HG03575 (cell line): ENCODE data around the gene ATP6V0D1.

ENCODE experiments used
- ATAC-seq: cut with Tn5 transposase; IDR thresholded peaks from one replicate; pipeline ENCODE4 v1.9.1; 2021; ENCODE audit not compliant: unreplicated experiment, insufficient number of reproducible peaks, low FRiP score; ENCODE audit errors: extremely low read depth

The ATP6V0D1 gene

DNA sequence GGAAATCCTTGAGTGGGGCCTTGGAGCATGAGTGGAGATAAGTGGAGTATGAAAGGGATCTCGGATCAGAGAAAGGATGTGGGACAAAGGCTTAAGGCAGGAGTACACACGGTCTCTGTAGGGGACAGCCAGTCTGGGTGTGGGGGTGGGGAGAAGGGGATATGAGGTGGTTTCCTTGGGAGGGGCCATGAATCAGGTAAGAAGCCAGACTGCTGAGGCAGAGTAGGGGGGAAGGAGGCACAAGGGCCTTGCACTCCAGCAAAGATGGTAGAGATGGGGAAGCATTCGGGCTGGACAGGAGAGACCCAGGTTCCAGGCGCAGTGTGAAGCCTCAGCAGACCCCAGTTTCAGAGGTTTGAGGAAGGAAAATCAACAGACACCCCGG, 48.5 kb downstream of the ATP6V0D1 start:
- ATAC-seq = no peak

DNA sequence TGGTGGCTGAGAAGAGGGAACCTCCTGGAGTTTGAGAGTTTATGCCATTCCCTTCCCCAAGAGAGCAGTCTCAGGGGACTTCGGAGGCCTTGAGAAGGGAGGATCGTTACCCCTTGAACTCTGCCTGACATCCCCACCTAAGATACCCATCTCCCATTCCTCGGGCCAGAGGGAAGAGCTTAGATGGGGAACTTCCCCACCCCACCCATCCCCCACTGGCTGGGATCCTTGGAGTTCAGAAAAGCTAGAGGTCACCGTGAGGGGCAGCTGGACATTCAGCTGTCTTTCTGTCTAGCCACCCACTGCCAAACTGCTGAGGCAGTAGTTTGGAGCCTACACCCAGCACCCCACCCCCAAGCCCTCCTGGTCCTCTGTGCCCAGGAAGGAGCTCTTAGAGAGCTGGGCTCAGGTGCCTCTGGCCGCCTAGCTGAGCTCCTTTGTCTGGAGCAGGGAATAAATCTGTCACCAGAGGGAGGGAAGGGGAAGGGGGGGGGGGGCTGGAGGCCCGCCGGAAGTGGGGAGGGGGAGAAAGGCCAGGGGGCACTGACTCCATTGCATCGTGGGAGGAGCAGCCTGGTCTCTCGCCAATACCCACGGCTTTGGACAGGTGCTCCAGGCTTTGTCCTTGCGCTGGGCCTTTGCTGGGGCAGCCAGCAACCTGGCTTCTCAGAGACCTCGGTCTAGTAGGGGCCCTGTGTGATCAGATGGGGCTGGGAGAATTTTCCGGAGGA, 49.0 kb downstream of the ATP6V0D1 start:
- no peak for ATAC-seq

GRCh38 chr16:67430977-67431774, 49.8 kb downstream of the ATP6V0D1 start, which contains the start of gene HSD11B2:
Gene HSD11B2 (plus strand): TSS chr16:67431121. CDS start chr16:67431249, 128 bp downstream.
- no peak for ATAC-seq

DNA sequence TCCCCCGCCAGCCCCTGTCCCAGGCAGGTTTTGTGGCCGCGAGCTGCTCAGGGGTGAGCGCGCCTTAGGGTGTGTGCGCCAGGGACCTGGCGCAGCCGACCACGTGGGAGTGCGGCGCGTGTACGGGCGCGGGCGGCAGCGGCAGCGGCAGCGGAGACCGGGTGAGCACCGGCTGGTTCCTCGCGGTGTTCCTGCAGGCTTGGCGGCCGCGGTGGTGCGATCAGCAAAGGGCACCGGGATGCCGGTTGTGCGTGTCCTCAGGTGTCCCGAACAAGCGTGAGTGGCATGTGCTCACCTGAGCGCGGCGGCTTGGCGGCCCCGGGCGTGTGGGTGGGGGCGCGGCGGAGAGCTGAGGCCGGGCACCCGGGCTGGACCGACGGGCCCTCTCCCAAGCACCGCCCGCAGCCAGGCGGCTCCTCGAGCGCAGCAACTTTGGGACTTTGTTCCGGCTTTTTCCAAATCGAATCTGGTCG, 50.4 kb downstream of the ATP6V0D1 start:
- no peak for ATAC-seq

DNA sequence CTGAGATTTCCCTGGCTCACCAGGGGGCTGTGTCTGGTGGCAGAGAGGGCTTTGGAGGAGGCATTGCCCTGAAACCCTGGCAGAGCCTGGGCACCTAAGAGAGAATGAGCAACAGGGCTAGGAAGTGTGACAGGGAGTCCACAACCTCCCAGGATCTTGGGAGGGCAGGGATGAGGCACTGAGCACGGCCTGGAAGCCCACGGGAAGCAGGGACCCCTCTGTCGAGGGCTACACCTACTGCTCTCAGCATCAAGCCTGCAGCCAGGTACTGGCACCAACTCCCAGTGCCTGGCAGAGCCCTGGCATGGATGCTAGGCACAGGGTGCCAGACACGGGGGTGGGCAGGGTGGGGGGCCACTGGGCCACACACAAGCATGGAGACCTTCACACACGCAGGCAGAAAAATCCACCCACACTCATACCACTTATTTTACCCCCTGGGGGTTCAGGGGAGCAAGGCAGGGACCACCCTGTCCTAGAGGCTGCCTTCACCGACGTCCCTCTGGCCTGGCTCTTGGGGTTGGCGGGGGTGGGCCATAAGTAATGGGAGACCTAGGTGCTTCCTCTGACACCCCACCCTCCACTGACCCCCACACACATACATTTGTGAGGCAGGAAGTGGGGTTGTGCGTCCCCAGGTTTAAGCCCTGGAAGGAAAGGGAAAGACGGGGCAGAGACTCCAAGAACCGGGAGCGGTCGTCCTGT, 51.0 kb downstream of the ATP6V0D1 start:
- ATAC-seq = no peak

GRCh38 chr16:67429053-67429798, 51.7 kb downstream of the ATP6V0D1 start:
- ATAC-seq = no peak

DNA sequence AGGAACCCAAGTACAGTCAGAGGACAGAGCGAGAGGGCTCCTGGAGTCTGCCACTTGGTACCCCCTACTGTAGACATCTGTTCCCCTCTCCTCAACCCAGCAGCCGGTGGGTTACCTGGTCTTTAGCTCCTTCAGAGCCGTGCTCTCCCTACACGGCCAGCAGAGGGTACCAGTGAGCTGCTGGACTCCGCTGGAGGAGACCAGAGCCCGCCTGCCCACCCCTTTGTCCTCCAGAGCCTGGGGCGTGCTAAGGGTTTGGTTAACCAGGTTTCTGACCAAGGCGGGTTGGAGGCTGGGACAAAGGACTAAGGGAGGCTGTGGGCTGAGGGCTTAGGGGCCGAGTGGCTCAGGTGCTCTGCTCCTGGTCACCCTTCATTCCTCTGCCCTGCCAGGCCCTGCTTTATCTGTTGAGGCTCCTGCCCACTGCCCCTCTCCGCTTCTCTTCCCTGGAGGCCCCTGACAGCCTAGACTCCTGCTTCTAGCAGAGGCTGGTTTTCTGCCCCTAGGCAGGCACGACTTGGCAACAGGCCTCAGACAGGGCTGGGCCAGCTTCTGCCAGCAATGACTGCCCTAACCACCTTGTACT, 52.7 kb downstream of the ATP6V0D1 start:
- no peak for ATAC-seq

- ATAC-seq = no peak
Observed at GRCh38 chr16:67426950-67427349, 54.0 kb downstream of the ATP6V0D1 start.

DNA sequence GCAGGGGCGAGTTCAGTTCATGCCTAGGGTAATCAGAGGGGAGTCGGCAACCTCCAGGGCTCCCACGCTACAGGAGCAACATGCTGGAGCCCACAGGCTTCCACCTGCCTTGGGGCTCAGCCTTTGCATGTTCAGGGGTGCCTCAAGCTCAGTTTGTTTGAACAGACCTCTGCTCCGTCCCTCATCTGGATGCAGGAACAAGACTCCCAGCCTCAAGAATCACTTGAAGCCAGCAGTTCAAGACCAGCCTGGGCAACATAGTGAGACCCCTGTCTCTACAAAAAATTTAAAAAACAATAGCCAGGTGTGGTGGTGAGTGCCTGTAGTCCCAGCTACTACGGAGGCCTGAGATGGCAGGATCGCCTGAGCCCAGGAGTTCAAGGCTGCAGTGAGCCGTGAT, 54.9 kb downstream of the ATP6V0D1 start:
- ATAC-seq = no peak

GRCh38 chr16:67425580-67425979, 55.4 kb downstream of the ATP6V0D1 start:
- no peak for ATAC-seq

GRCh38 chr16:67425061-67425460, 55.9 kb downstream of the ATP6V0D1 start:
- ATAC-seq = no peak

- no peak for ATAC-seq
Observed at GRCh38 chr16:67424261-67424615, 56.7 kb downstream of the ATP6V0D1 start.

DNA sequence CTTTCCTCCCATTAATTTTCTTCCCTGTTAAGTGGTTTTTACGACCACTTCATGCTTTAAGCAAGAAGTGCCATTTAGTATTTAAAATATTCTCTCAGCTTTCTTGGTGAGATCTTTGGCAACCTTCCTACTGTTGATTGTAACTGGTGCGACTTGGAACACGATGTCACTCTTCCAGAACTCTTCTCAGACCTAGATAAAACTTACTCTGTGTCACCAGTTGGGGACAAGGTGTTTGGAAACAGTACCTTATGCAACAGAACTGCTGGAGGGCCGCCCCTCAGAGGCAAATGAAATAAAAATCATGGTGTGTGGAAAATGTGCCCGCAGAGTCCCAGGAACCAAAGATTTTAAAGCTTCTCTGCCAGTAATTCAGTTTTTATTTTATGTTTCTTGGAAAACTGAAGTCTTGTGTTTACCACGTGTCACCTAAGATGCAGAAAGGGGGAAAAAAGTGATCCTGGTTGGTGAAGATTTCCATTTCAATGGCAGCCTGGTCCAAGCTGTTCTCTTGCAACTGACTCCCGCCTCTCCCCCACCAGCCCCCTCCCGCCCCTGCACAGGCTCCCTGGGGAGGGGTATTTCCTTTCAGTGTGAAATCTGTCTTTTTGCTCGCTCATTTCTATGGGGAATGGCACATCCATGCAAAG, 57.2 kb downstream of the ATP6V0D1 start:
- ATAC-seq = no peak

DNA sequence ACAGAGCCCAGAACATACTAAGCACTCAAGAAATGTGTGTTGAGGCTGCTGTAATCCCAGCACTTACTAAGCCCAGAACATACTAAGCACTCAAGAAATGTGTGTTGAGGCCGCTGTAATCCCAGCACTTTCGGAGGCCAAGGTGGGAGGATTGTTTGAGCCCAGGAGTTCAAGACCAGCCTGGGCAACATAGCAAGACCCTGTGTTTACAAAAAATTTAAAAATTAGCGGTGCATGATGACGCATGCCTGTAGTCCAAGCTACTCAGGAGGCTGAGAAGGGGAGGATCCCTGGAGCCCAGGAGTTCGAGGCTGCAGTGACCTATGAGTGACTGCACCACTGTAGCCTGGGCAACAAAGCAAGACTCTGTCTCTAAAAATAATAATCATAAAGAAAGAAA, 57.9 kb downstream of the ATP6V0D1 start:
- no peak for ATAC-seq

- no peak for ATAC-seq
Observed at GRCh38 chr16:67421030-67421429, 59.9 kb downstream of the ATP6V0D1 start.

GRCh38 chr16:67419931-67420330, 61.0 kb downstream of the ATP6V0D1 start:
- no peak for ATAC-seq

DNA sequence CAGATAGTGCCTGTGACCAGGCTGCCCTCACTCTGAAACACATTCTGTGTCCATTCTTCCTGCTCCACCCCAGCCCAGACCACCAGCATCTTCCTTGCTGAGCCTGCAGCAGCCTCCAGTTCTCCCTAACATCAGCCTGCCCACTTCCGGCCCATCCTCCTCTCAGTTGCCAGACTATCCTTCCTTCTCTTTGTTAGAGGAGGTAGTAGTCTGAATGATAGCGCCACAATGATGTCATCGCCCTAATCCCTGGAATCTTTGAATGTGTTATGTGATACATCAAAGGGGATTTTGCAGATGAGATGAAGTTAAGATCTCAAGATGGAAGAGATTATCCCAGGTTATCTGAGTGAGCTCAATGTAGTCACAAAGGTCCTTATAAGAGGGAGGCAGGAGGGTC, 61.5 kb downstream of the ATP6V0D1 start:
- no peak for ATAC-seq

DNA sequence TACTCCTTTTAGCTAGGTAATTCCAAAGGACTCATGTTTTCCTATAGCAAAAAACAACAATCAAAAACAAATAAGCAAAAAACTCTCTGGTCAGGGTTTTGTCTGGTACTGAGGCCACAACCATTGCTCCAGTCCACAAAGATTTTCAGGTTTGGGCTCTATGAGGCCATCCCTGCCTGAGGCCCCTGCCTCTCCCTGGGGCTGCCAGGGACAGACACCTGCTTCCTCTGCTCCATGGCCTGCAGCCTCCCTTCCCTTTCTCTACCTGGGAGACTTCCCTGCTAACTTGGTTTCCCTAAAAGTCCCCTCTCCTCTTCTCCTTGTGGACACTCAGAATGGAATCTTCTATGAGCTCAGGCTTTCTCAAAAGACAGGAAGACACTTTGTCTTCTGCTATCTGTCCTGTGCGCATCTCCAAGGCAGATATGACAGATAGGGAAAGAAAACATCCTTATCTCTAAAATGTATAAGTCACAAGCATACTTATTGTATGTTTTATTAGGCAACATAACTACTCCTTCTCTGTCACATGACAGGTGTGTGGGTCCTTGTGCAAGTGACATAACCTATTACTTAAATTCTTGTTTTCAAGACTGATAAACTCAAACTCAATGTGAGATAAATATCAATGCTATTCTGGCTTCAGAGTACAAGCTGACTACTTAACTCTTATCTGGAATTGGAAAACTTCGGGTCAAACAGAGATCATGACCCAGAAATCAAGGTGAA, 63.5 kb downstream of the ATP6V0D1 start:
- ATAC-seq = no peak
